ENCODE data around the gene SERTAD2.

DNA sequence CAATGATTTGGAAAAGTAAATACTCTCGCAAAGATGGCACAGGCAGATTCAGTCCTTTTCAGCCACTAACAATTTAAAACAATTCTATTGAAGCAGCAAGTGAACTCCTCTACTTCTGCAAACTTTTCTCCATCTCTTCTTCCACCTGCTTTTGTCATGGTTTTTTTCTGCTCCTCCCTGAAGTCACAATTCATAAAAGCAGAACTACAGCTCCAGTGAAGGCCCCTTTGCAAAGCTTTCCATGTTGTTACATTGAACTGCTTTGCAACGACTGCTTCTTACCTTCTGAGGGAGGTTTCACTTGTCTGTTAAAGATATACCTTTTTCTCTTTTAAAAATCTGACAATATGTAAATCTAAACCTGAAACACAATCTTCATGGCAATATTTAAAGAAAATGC lies 3.7 kb upstream of the SERTAD2 start:
- TF ChIP-seq, protein P1, sequence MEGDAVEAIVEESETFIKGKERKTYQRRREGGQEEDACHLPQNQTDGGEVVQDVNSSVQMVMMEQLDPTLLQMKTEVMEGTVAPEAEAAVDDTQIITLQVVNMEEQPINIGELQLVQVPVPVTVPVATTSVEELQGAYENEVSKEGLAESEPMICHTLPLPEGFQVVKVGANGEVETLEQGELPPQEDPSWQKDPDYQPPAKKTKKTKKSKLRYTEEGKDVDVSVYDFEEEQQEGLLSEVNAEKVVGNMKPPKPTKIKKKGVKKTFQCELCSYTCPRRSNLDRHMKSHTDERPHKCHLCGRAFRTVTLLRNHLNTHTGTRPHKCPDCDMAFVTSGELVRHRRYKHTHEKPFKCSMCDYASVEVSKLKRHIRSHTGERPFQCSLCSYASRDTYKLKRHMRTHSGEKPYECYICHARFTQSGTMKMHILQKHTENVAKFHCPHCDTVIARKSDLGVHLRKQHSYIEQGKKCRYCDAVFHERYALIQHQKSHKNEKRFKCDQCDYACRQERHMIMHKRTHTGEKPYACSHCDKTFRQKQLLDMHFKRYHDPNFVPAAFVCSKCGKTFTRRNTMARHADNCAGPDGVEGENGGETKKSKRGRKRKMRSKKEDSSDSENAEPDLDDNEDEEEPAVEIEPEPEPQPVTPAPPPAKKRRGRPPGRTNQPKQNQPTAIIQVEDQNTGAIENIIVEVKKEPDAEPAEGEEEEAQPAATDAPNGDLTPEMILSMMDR (IDR thresholded peaks at IDR 0.05) = no peak
- TF ChIP-seq POLR2A (IDR thresholded peaks at IDR 0.05) = no peak

Data from thyroid gland (tissue), 4 donors.